HG02610 (cell line): ENCODE data around the gene GLYATL3.

Experiments
- ATAC-seq: cut with Tn5 transposase; IDR thresholded peaks from one replicate; pipeline ENCODE4 v1.9.1; 2021; ENCODE audit warnings: mild to moderate bottlenecking, moderate library complexity; ENCODE audit not compliant: unreplicated experiment

The GLYATL3 gene

DNA sequence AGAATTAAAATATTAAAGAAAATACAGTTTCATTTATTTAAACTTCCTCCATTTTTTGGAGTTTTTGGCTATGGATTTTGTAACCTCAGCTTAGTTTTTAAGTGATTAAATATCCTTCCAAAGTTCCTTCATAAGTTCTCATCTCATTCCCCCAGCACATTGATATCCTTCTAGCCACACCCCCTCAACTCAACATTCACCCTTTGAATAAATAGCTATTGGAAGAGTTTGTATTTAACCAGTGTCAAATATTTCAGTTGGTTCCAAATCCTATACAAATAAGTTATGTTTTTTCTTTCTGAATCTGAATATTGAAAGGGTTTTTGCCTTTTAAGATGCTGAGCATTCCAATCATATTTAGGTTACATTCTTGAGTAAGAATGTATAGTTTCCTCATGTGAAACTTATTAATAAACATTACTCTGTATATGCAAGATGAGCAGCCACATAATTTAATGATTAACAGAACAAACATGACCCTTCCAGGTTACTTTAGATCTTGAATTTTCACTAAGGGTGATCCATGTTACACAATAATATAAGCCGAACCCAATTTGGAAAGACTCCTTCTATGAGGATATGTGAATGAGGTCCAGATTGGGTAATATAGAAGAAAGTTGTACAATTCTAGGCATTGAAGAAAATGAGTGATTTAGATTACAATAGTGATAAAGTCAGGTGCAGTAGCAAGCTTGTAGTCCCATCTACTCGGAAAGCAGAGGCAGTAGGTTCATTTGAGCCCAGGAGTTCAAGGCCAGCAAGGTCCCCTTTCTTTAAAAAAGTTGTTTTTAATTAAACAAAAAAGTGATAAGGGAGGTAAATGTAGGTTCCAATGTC lies 13.6 kb downstream of the GLYATL3 start:
- no peak for ATAC-seq

DNA sequence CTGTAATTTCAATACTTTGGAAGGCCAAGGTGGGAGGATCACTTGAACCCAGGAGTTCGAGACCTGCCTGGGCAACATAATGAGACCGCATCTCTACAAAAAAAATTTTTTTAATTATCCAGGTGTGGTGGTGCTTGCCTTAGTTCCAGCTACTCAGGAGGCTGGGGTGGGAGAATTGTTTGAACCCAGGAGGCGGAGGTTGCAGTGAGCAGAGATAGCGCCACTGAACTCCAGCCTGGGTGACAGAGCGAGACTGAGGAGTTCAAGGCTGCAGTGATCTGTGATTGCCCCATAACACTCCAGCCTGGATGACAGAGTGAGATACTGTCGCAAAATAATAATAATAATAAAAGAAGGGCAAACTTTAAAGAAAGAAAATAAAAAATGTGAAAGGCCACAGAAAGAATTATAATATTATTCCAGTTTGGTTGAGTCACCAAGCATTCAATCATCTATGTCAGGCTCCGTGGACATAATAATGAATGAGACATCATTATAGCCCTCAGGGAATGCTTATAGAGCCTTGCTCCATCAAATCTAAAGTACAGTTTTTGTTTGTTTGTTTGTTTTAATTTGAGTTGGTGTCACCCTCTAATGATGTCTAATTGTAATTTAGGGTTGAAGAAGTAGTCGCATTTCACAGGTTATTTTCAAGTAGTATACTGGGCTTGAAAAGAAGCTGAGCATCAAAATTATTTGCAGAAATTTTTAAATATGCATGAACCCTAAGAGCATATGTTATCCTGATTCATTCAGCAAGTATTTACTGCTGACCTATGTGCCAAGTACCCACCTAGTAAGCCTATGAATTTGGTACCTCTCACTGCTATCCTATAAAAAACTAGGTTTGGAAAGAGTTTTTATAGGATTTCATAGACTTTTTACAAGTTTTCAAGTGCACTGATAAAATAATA lies 15.1 kb downstream of the GLYATL3 start:
- ATAC-seq = no peak

GRCh38 chr6:49515485-49516146 lies 15.9 kb downstream of the GLYATL3 start:
- ATAC-seq = no peak

DNA sequence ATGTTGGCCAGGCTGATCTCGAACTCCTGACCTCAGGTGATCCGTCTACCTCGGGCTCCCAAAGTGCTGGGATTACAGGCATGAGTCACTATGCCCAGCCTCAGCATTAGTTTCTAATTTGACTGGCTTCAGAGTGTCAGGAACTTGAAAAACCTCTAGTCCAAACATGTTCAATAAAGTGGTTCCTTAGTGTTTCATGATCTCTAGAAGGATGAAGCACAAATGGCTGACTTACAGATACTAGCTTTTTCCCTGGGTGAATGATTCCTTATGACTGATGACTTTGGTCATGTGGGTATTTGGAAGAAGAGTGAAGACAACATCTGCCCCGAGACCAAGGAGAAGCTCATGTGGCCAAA lies 16.4 kb downstream of the GLYATL3 start:
- no peak for ATAC-seq

DNA sequence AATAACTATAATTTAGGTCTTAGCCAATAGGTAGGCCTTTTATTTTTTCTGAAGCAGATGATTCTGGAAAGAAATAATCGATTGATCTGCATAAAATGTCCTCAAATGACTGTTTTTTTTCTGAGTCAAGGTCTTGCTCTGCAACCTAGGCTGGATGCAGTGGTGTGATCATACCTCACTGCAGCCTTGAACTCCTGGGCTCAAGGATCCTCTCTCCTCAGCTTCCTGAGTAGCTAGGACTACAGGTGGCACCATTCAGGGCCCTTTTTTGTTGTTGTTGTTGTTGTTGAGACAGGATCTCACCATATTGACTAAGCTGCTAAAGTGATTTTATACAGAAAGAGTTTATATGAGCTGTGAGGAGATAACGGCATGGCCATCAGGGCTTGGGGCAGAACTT lies 18.2 kb downstream of the GLYATL3 start:
- ATAC-seq = no peak

GRCh38 chr6:49519660-49520059 lies 19.9 kb downstream of the GLYATL3 start:
- ATAC-seq = peak; percentile 59

DNA sequence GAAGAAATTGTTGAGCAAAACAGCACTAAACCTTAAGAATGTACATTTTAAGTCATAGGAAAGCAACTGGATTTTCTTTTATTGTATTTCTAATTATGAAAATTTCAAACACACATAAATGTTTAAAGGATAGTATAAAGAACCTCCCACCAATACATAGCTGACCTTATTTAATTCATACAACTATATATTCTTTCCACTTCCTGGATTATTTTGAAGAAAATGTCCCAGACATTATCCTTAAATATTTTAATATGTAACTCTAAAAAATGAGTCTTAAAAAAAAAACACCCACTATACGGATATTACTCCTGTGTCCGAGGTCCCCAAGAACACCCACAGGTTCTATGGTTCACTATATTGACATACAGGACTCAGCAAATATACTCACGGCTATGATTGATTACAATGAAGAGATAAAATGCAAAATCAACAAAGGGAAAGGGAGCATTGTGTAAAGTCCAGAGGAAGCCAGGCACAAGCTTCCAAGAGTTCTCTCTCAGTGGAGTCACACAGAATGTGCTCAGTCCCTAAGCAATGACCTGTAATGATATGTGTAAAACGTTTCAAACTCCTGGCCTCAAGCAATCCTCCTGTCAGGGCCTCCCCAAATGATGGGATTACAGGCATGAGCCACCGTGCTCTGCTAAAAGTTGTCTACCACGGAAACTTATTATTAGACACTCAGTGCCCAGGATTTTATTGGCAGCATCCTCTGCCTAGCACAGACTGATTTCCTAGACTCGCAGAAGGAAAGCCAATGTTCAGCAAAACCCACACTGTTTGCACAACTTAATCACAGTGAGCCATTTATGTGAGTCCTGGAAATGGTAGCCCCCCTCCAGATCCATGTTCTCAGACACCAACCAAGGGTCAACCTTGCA lies 23.2 kb downstream of the GLYATL3 start:
- no peak for ATAC-seq

DNA sequence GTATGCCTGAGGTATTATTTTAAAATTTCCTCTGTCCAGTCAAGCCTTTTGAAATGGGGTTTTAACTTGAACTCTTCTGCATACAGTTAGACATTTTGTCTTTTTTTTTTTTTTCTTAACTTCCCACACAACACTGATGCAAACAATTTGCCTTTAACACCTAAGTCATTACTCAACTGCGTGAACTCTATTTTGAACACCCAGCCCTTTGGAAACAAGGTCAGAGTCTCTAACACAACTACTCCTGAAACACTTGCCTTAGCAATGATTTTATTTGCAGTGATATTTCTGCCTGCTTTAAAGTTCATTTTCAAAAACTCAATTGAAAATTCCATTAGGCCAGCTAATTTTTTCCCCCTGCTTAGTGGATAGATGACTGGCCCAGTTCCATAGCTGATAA lies 24.2 kb downstream of the GLYATL3 start:
- ATAC-seq = no peak

- no peak for ATAC-seq
Observed at GRCh38 chr6:49524541-49524940, 24.8 kb downstream of the GLYATL3 start.

DNA sequence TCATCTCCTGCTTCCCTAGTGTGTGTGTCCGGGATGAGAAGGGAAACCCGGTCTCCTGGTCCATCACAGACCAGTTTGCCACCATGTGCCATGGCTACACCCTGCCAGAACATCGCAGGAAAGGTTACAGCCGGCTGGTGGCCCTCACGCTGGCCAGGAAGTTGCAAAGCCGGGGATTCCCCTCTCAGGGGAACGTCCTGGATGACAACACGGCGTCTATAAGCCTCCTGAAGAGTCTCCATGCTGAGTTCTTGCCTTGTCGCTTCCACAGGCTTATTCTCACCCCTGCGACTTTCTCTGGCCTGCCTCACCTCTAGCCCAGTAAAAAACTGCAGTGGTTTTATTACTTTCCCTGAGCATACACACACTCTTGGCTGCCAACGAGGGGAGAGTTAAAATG lies 26.9 kb downstream of the GLYATL3 start:
- ATAC-seq = no peak

DNA sequence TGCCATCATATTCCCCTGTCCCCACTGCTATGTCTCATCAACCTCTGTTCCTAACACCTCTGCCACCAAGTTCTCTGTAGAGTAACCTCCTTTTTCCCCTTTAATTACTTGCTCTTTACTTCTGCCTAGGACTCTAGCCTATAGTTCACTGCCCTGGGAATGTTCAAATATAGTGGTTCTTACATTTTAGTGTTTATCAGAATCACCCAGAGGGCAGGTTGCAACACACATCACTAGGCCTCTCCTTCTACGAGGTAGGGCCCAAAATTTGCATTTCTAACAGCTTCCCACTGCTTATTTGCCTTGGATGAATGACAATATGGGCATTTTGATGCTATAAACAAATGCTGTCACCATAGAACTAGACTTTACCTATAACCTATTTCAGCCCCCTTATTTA lies 27.6 kb downstream of the GLYATL3 start:
- ATAC-seq = no peak

- ATAC-seq = no peak
Observed at GRCh38 chr6:49528571-49528970, 28.8 kb downstream of the GLYATL3 start.

DNA sequence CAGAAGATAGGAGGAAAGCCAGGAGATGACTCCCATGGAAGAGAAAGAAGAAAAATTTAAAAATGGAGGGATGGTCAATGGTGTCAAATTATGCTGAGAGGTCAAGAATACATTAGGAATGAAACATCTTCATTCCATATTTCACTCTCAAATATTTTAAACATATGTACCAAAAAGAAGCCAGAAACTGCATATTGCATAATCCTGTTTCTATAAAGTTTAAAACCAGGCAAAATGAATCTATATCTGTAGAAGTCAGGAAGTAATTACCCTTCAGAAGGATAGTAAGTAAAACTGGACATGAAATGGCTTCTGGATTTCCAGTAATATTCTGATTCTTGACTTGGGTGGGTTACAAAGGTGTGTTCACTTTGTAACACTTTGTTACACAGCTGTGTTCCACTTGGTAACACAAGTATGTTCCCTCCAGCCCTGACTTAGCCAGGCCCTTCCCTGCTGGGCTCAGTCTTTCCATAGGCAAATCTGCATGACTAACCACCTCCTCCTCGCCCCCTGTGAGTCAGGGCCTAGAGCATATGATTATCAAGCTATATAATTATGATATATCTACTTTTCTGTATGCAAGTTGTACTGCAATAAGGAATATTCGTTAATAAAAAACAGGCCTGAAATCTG lies 30.5 kb downstream of the GLYATL3 start:
- no peak for ATAC-seq

- peak; percentile 91 for ATAC-seq
Observed at GRCh38 chr6:49531774-49532569, 32.2 kb downstream of the GLYATL3 start.

- no peak for ATAC-seq
Observed at GRCh38 chr6:49535795-49536194, 36.1 kb downstream of the GLYATL3 start.

DNA sequence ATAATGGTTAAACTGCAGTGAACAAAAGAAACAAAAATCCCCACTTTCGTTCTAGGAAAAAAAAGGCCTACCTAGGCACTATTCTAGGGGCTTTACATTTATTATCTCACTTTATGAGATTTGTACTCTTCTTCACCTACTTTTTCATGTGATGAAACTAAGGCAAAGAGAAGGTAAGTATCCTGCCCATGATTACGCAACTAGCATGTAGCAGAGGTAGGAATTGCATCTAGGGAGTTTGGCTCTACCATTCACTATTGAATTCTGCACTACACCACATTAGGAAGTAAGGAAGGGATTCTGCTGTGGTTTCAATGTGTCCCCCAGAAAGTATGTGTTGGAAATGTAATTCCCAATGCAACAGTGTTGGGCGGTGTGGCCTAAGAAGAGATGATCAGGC lies 39.4 kb downstream of the GLYATL3 start:
- ATAC-seq = no peak

DNA sequence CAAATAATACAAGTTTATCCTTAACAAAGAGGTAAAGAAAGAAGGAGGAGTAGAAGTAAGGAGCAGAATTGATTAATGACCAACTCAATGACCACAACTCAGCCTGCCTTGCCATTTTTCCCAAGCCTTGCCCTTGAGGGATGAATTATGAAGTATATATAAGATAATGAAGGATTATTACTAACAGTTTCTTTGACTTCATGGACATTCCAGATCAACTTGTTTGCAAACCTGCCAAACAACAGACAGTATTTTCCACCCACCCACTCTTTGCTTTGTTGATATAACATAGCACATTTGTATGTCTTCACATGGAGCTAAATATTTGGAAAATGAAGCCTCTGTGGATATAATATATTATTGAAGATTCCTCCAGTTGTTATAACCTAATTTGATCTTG lies 40.9 kb downstream of the GLYATL3 start:
- ATAC-seq = no peak

GRCh38 chr6:49541210-49541724 lies 41.5 kb downstream of the GLYATL3 start:
- ATAC-seq = no peak

DNA sequence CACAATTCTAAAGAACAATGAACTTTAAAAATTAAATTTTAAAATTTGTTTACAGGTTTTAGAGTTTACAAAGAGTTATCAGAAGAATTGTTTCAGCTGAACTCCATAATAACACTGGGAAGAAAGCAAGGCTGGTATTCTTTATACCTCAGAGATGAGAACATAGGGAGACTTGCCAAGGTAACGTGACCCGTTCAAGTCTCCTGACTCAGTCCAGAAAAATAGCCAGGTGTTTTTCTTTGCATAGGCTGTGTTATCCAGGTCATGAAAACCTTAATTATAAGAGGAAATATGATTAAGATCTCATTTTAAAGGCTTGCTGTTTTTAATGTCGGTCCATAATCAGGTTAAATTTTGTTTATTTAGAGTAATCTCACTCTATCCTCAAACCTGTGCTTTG lies 42.2 kb downstream of the GLYATL3 start:
- ATAC-seq = no peak
